Smooth muscle cell (in vitro differentiated cells): ENCODE data around the gene ATXN1. TPM values are rescaled to one million over a fixed set of nuclear protein-coding genes. Genes with fewer than 3 reads are reported as not detected.
A peak's percentile ranks its signal among the peaks of the same experiment; 100 is the strongest.

Experiments used
- DNase-seq: peaks from one replicate; lab custom pipeline; 2025; ENCODE audit not compliant: unreplicated experiment; lab: John Stamatoyannopoulos, UW
- H2AFZ ChIP-seq: fragments of 200-600 bp; sonication (generic); 2 replicates; pipeline ENCODE4 v1.6.0; 2016; ENCODE audit warnings: antibody characterized with exemption, low read depth, mild to moderate bottlenecking
- H3F3A ChIP-seq: fragments of 200-600 bp; sonication (generic); 2 replicates; pipeline ENCODE4 v1.6.0; 2017; ENCODE audit warnings: antibody characterized with exemption, low read depth
- H3K27ac ChIP-seq: fragments of 200-600 bp; sonication (generic); 2 replicates; pipeline ENCODE4 v1.5.1; 2016; ENCODE audit warnings: low read depth, mild to moderate bottlenecking
- H3K27me3 ChIP-seq: fragments of 200-600 bp; sonication (generic); 2 replicates; pipeline ENCODE4 v1.6.1; 2016; ENCODE audit warnings: low read depth, mild to moderate bottlenecking
- H3K36me3 ChIP-seq: fragments of 200-600 bp; sonication (generic); 2 replicates; pipeline ENCODE4 v1.5.1; 2016; ENCODE audit warnings: low read depth
- H3K4me1 ChIP-seq: fragments of 200-600 bp; sonication (generic); 2 replicates; pipeline ENCODE4 v1.5.1; 2016; ENCODE audit warnings: low read depth
- H3K4me2 ChIP-seq: fragments of 200-600 bp; sonication (generic); 2 replicates; pipeline ENCODE4 v1.6.0; 2016; ENCODE audit warnings: mild to moderate bottlenecking
- H3K4me3 ChIP-seq: fragments of 200-600 bp; sonication (generic); 2 replicates; pipeline ENCODE4 v1.5.1; 2016; ENCODE audit warnings: mild to moderate bottlenecking
- H3K79me2 ChIP-seq: fragments of 200-600 bp; sonication (generic); 2 replicates; pipeline ENCODE4 v1.6.0; 2016; ENCODE audit warnings: low read depth, mild to moderate bottlenecking
- H3K9ac ChIP-seq: fragments of 200-600 bp; sonication (generic); 2 replicates; pipeline ENCODE4 v1.6.0; 2016; ENCODE audit warnings: low read depth
- H3K9me3 ChIP-seq: fragments of 200-600 bp; sonication (generic); replicated peaks from 2 replicates; pipeline ENCODE4 v1.5.1; 2016; ENCODE audit warnings: low read depth
- H4K20me1 ChIP-seq: fragments of 200-600 bp; sonication (generic); 2 replicates; pipeline ENCODE4 v1.6.0; 2016; ENCODE audit warnings: low read depth
- CTCF ChIP-seq: fragments of 200-600 bp; sonication (generic); IDR thresholded peaks from 2 replicates; pipeline ENCODE4 v1.5.1; 2017; ENCODE audit warnings: borderline replicate concordance, mild to moderate bottlenecking, antibody characterized with exemption; ENCODE audit not compliant: insufficient read depth, poor library complexity, severe bottlenecking
- WGBS: methylation state at CpG from one replicate; pipeline ENCODE4 v1.1.7; 2016; ENCODE audit warnings: low lambda C conversion rate; 5-methylcytosine and 5-hydroxymethylcytosine counted together
- polyA plus RNA-seq: library from polyadenylated mRNA; unstranded; fragments of >200 nt; fragmentation: Nextera tagmentation; extraction: Ambion mirVana; gene quantifications from 2 replicates; pipeline ENCODE4 v1.2.1, GENCODE V29; 2016
- total RNA-seq: library from RNA; depleted of rRNA; stranded (reverse); fragments of >200 nt; gene quantifications from 2 replicates; pipeline ENCODE4 v1.2.3, GENCODE V29; 2014

The ATXN1 gene
- total and polyA plus RNA-seq, 2 experiments from 2014 or later: 17.9 to 40.6 TPM

- peak; percentile 66 for TF ChIP-seq CTCF
- H3F3A ChIP-seq: peaks cover 25% of the 10 kb centered on the region
- no peak overlapping the region for H2AFZ ChIP-seq
- H3K9ac ChIP-seq: peak overlapping the region; percentile 18
- peaks cover 49% of the 10 kb centered on the region for H4K20me1 ChIP-seq
- H3K4me2 ChIP-seq: peak overlapping the region; percentile 58
- WGBS: 18% methylated on average over 10 of the region's 10 CpGs
- H3K36me3 ChIP-seq: no peaks in the 10 kb centered on the region
- H3K9me3 ChIP-seq: no peaks in the 10 kb centered on the region
- peak; percentile 63 for DNase-seq
- no peaks in the 10 kb centered on the region for H3K27me3 ChIP-seq
- H3K27ac ChIP-seq: peak overlapping the region; percentile 67
- H3K4me1 ChIP-seq: no peaks in the 10 kb centered on the region
- H3K79me2 ChIP-seq: no peaks in the 10 kb centered on the region
- no peak overlapping the region for H3K4me3 ChIP-seq
These were observed 422.5 kb downstream of the ATXN1 start for GRCh38 chr6:16338577-16339264.

GRCh38 chr6:16337295-16337975, 423.8 kb downstream of the ATXN1 start:
- no peaks in the 10 kb centered on the region for H3K4me1 ChIP-seq
- no peaks in the 10 kb centered on the region for H3K36me3 ChIP-seq
- peak overlapping the region; percentile 53 for H3K4me2 ChIP-seq
- H3F3A ChIP-seq: peaks cover 36% of the 10 kb centered on the region
- no peak for TF ChIP-seq CTCF
- DNase-seq: peak; percentile 31
- H2AFZ ChIP-seq: no peak overlapping the region
- peak overlapping the region; percentile 33 for H3K9ac ChIP-seq
- peak overlapping the region; percentile 67 for H3K27ac ChIP-seq
- H3K9me3 ChIP-seq: no peaks in the 10 kb centered on the region
- no peaks in the 10 kb centered on the region for H3K79me2 ChIP-seq
- WGBS: 37% methylated on average over 13 of the region's 13 CpGs
- H3K27me3 ChIP-seq: no peaks in the 10 kb centered on the region
- H3K4me3 ChIP-seq: no peak overlapping the region
- peaks cover 47% of the 10 kb centered on the region for H4K20me1 ChIP-seq

GRCh38 chr6:16336911-16337294, 424.4 kb downstream of the ATXN1 start:
- no peak for DNase-seq
- WGBS: 93% methylated on average over 6 of the region's 6 CpGs
- Histone ChIP-seq H3K4me3 (no peak overlapping the region), H3K79me2 (no peaks in the 10 kb centered on the region), H3K36me3 (no peaks in the 10 kb centered on the region), H3K27me3 (no peaks in the 10 kb centered on the region), H3K9me3 (no peaks in the 10 kb centered on the region), H3K4me2 (no peak overlapping the region), H2AFZ (no peak overlapping the region), H3K9ac (no peak overlapping the region), H3K4me1 (peaks cover 1% of the 10 kb centered on the region), H4K20me1 (peaks cover 46% of the 10 kb centered on the region), H3K27ac (peak overlapping the region; percentile 67), H3F3A (peaks cover 41% of the 10 kb centered on the region)
- TF ChIP-seq CTCF: no peak
